ENCODE results near the gene PGP.

DNA sequence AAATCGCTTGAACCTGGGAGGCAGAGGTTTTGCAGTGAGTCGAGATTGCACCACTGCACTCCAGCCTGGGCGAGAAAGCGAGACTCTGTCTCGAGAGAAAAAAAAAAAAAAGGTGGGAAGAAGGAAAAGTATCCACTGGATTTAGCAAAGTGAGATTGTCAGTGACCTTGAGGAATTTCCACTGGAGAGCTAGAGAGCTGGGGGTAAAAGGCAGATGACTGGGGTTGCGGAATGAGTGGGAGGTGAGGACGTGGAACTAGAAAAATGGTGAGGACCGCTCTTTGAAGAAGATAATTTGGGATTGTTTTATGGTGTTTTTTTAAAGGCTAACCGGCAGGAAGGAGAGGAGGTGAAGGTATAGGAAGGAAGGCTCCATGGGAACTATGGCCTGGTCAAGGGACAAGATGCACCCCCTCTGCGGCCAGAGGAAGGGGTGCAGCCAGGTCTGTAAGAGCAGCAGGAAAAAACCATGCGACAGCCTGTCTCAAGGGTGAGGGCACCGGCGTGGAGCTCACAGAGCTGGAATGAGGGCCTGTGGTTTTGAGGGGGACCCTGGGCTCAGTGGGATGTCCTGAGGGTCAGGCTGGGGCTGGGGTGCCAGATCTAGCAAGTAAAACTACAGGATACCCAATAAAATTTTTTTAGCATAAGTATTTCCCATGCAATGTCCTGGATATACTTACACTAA is 10.1 kb downstream of the PGP start:
- TF ChIP-seq, protein P1, sequence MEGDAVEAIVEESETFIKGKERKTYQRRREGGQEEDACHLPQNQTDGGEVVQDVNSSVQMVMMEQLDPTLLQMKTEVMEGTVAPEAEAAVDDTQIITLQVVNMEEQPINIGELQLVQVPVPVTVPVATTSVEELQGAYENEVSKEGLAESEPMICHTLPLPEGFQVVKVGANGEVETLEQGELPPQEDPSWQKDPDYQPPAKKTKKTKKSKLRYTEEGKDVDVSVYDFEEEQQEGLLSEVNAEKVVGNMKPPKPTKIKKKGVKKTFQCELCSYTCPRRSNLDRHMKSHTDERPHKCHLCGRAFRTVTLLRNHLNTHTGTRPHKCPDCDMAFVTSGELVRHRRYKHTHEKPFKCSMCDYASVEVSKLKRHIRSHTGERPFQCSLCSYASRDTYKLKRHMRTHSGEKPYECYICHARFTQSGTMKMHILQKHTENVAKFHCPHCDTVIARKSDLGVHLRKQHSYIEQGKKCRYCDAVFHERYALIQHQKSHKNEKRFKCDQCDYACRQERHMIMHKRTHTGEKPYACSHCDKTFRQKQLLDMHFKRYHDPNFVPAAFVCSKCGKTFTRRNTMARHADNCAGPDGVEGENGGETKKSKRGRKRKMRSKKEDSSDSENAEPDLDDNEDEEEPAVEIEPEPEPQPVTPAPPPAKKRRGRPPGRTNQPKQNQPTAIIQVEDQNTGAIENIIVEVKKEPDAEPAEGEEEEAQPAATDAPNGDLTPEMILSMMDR (IDR thresholded peaks at IDR 0.05): no peak
- TF ChIP-seq, protein P2, sequence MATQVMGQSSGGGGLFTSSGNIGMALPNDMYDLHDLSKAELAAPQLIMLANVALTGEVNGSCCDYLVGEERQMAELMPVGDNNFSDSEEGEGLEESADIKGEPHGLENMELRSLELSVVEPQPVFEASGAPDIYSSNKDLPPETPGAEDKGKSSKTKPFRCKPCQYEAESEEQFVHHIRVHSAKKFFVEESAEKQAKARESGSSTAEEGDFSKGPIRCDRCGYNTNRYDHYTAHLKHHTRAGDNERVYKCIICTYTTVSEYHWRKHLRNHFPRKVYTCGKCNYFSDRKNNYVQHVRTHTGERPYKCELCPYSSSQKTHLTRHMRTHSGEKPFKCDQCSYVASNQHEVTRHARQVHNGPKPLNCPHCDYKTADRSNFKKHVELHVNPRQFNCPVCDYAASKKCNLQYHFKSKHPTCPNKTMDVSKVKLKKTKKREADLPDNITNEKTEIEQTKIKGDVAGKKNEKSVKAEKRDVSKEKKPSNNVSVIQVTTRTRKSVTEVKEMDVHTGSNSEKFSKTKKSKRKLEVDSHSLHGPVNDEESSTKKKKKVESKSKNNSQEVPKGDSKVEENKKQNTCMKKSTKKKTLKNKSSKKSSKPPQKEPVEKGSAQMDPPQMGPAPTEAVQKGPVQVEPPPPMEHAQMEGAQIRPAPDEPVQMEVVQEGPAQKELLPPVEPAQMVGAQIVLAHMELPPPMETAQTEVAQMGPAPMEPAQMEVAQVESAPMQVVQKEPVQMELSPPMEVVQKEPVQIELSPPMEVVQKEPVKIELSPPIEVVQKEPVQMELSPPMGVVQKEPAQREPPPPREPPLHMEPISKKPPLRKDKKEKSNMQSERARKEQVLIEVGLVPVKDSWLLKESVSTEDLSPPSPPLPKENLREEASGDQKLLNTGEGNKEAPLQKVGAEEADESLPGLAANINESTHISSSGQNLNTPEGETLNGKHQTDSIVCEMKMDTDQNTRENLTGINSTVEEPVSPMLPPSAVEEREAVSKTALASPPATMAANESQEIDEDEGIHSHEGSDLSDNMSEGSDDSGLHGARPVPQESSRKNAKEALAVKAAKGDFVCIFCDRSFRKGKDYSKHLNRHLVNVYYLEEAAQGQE (IDR thresholded peaks at IDR 0.05; ENCODE audit: insufficient read depth in 1 of 2, low read depth in 2 of 2, low read length in 1 of 2): no peak
- TF ChIP-seq TCF7L2 (IDR thresholded peaks at IDR 0.05; ENCODE audit: low read depth, low read length) (no peak), POLR2AphosphoS5 (IDR thresholded peaks at IDR 0.05; ENCODE audit: low read depth, low read length) (no peak)
